HEK293T (cell line): ENCODE data around the gene GIN1.
"Not testable (repeated sequence)": the region's sequence is repeated elsewhere in the genome, so short reads cannot be mapped to it uniquely, and the experiment has no call there.

Experiments used
- CTCF ChIA-PET: fragments of 350-600 bp; formaldehyde crosslinking; extraction: SDS; loops from one replicate; lab custom pipeline; 2021; ENCODE audit warnings: antibody characterized with exemption, inconsistent platforms; lab: Yijun Ruan, JAX
- POLR2A ChIA-PET: fragments of 350-600 bp; formaldehyde crosslinking; extraction: SDS; loops from one replicate; lab custom pipeline; 2020; ENCODE audit warnings: antibody characterized with exemption, inconsistent platforms; lab: Yijun Ruan, JAX
- DNase-seq: peaks from one replicate; pipeline ENCODE4 v3.0.0; 2012; ENCODE audit warnings: mixed read lengths; ENCODE audit errors: extremely low spot score
- ARNT ChIP-seq: fragments of 450-650 bp; IDR thresholded peaks from 2 replicates; pipeline ENCODE4 v1.6.1; 2017; ENCODE audit warnings: mild to moderate bottlenecking
- BHLHE40 ChIP-seq: fragments of 450-650 bp; IDR thresholded peaks from 2 replicates; pipeline ENCODE4 v1.6.1; 2016; ENCODE audit warnings: mild to moderate bottlenecking, moderate library complexity, borderline replicate concordance
- CTBP1 ChIP-seq: fragments of 450-650 bp; IDR thresholded peaks from 2 replicates; pipeline ENCODE4 v1.6.1; 2016; ENCODE audit warnings: borderline replicate concordance
- ELF4 ChIP-seq: fragments of 450-650 bp; IDR thresholded peaks from 2 replicates; pipeline ENCODE4 v1.6.1; 2017; ENCODE audit warnings: antibody characterized with exemption
- FOXA1 ChIP-seq: fragments of 450-650 bp; IDR thresholded peaks from 2 replicates; pipeline ENCODE4 v1.6.1; 2016; ENCODE audit warnings: mild to moderate bottlenecking
- FOXK2 ChIP-seq: fragments of 450-650 bp; IDR thresholded peaks from 2 replicates; pipeline ENCODE4 v1.6.1; 2016; ENCODE audit warnings: mild to moderate bottlenecking
- FOXM1 ChIP-seq: fragments of 450-650 bp; IDR thresholded peaks from 2 replicates; pipeline ENCODE4 v1.6.1; 2017; ENCODE audit warnings: mild to moderate bottlenecking, borderline replicate concordance
- HDGF ChIP-seq: fragments of 450-650 bp; IDR thresholded peaks from 2 replicates; pipeline ENCODE4 v1.6.1; 2017; ENCODE audit warnings: antibody characterized with exemption, borderline replicate concordance
- L3MBTL2 ChIP-seq: fragments of 450-650 bp; conservative IDR thresholded peaks from 2 replicates; pipeline ENCODE4 v1.6.1; 2016; ENCODE audit warnings: mild to moderate bottlenecking
- LEF1 ChIP-seq: fragments of 450-650 bp; IDR thresholded peaks from 2 replicates; pipeline ENCODE4 v1.6.1; 2017; ENCODE audit warnings: mild to moderate bottlenecking, borderline replicate concordance
- NFRKB ChIP-seq: fragments of 450-650 bp; IDR thresholded peaks from 2 replicates; pipeline ENCODE4 v1.6.1; 2016; ENCODE audit warnings: mild to moderate bottlenecking, moderate library complexity
- PKNOX1 ChIP-seq: fragments of 450-650 bp; IDR thresholded peaks from 2 replicates; pipeline ENCODE4 v1.6.1; 2016
- SP1 ChIP-seq: fragments of 450-650 bp; IDR thresholded peaks from 2 replicates; pipeline ENCODE4 v1.6.1; 2017
- SUZ12 ChIP-seq: fragments of 450-650 bp; IDR thresholded peaks from 2 replicates; pipeline ENCODE4 v1.6.1; 2016; ENCODE audit warnings: mild to moderate bottlenecking
- TARDBP ChIP-seq: fragments of 450-650 bp; IDR thresholded peaks from 2 replicates; pipeline ENCODE4 v1.6.1; 2016
- ZNF384 ChIP-seq: fragments of 450-650 bp; IDR thresholded peaks from 2 replicates; pipeline ENCODE4 v1.6.1; 2016

GIN1 gene

GRCh38 chr5:103057208-103058130 is 62.5 kb downstream of the GIN1 start:
- no peak for DNase-seq
- CTCF ChIA-PET, result no interaction called here
- POLR2A ChIA-PET, result no interaction called here
- no peak for TF ChIP-seq FOXM1
- TF ChIP-seq ELF4, result no peak
- no peak for TF ChIP-seq FOXK2
- TF ChIP-seq HDGF, result no peak
- no peak for TF ChIP-seq FOXA1
- no peak for TF ChIP-seq LEF1
- no peak for TF ChIP-seq NFRKB

GRCh38 chr5:103046706-103047105 is 73.2 kb downstream of the GIN1 start:
- CTCF ChIA-PET, POLR2A ChIA-PET, DNase-seq: not testable (repeated sequence)

- TF ChIP-seq BHLHE40, result no peak
- TF ChIP-seq LEF1, result no peak
- no peak for TF ChIP-seq HDGF
- TF ChIP-seq FOXM1, result no peak
- no peak for TF ChIP-seq NFRKB
- TF ChIP-seq ZNF384, result no peak
- TF ChIP-seq FOXA1, result no peak
- TF ChIP-seq ELF4, result no peak
- no peak for TF ChIP-seq PKNOX1
- TF ChIP-seq L3MBTL2, result no peak
- TF ChIP-seq FOXK2, result no peak
- no peak for TF ChIP-seq SP1
- ChIA-PET CTCF (interaction anchor here (2.4 kb wide), 1 partner anchor 359 kb away, joined by 12 read pairs; no protein-coding TSS in a partner anchor), POLR2A (no interaction called here)
- no peak for DNase-seq
Measured at GRCh38 chr5:103041071-103041676, 78.8 kb downstream of the GIN1 start.

GRCh38 chr5:103037673-103038455 is 82.1 kb downstream of the GIN1 start:
- POLR2A ChIA-PET, result no interaction called here
- no peak for TF ChIP-seq FOXM1
- no peak for TF ChIP-seq FOXA1
- TF ChIP-seq SUZ12, result no peak
- TF ChIP-seq CTBP1, result no peak
- no peak for TF ChIP-seq ELF4
- TF ChIP-seq SP1, result no peak
- TF ChIP-seq TARDBP, result no peak
- TF ChIP-seq NFRKB, result no peak
- no peak for TF ChIP-seq ZNF384
- TF ChIP-seq ARNT, result no peak
- TF ChIP-seq HDGF, result no peak
- TF ChIP-seq L3MBTL2, result no peak
- no peak for TF ChIP-seq PKNOX1
- no peak for TF ChIP-seq FOXK2
- DNase-seq, result no peak
- CTCF ChIA-PET, result no interaction called here

- ChIA-PET POLR2A (no interaction called here), CTCF (interaction anchor here (0.6 to 1.4 kb wide), 2 partner anchors 48 to 103 kb away, joined by 3 to 5 read pairs; no protein-coding TSS in a partner anchor)
- DNase-seq, result no peak
- TF ChIP-seq SUZ12, result no peak
Measured at GRCh38 chr5:103036601-103037000, 83.3 kb downstream of the GIN1 start.
